GM21447 (cell line): ENCODE data around the gene TNFRSF17.
A peak's percentile ranks its signal among the peaks of the same experiment; 100 is the strongest.
"Not testable (repeated sequence)": the region's sequence is repeated elsewhere in the genome, so short reads cannot be mapped to it uniquely, and the experiment has no call there.

Source experiments
- ATAC-seq: cut with Tn5 transposase; IDR thresholded peaks from one replicate; pipeline ENCODE4 v1.9.1; 2021; ENCODE audit not compliant: unreplicated experiment

TNFRSF17 gene

GRCh38 chr16:11964761-11965551 is at the start of gene TNFRSF17:
TSS of gene TNFRSF17 (plus strand) at chr16:11965210. CDS start at chr16:11965325, 115 bp downstream.
- peak; percentile 67 for ATAC-seq

GRCh38 chr16:11915644-11916523 is 49.1 kb upstream of the TNFRSF17 start, which contains the start of gene GSPT1:
TSS of gene GSPT1 (minus strand) at chr16:11915956. CDS start at chr16:11915720, 236 bp downstream.
- peak; percentile 84 for ATAC-seq

GRCh38 chr16:11916524-11917285 is 48.3 kb upstream of the TNFRSF17 start:
- ATAC-seq, result no peak

- not testable (repeated sequence) for ATAC-seq
Measured at GRCh38 chr16:11924046-11924445, 41.0 kb upstream of the TNFRSF17 start.

GRCh38 chr16:11927350-11927749 is 37.7 kb upstream of the TNFRSF17 start:
- not testable (repeated sequence) for ATAC-seq

GRCh38 chr16:11941945-11942344 is 23.1 kb upstream of the TNFRSF17 start, which contains the start of gene NPIPB2:
TSS of gene NPIPB2 (minus strand) at chr16:11942045. CDS start at chr16:11942045, 0 bp downstream.
- not testable (repeated sequence) for ATAC-seq

- ATAC-seq, result no peak
Measured at GRCh38 chr16:11946433-11946832, 18.6 kb upstream of the TNFRSF17 start.

GRCh38 chr16:11948819-11949218 is 16.2 kb upstream of the TNFRSF17 start:
- no peak for ATAC-seq

GRCh38 chr16:11949527-11949926 is 15.5 kb upstream of the TNFRSF17 start:
- peak; percentile 85 for ATAC-seq

GRCh38 chr16:11950388-11950787 is 14.6 kb upstream of the TNFRSF17 start:
- ATAC-seq, result no peak

GRCh38 chr16:11953576-11953975 is 11.4 kb upstream of the TNFRSF17 start:
- ATAC-seq, result not testable (repeated sequence)

GRCh38 chr16:11955713-11956123 is 9.3 kb upstream of the TNFRSF17 start:
- no peak for ATAC-seq

- no peak for ATAC-seq
Measured at GRCh38 chr16:11956558-11956957, 8.5 kb upstream of the TNFRSF17 start.

- no peak for ATAC-seq
Measured at GRCh38 chr16:11957591-11958395, 7.2 kb upstream of the TNFRSF17 start.

GRCh38 chr16:11962457-11962856 is 2.6 kb upstream of the TNFRSF17 start:
- ATAC-seq, result not testable (repeated sequence)

GRCh38 chr16:11962978-11963377 is 2.0 kb upstream of the TNFRSF17 start:
- not testable (repeated sequence) for ATAC-seq

GRCh38 chr16:11963706-11964105 is 1.3 kb upstream of the TNFRSF17 start:
- ATAC-seq, result no peak

GRCh38 chr16:11966173-11966572 is 1.2 kb downstream of the TNFRSF17 start:
- ATAC-seq, result no peak

- ATAC-seq, result no peak
Measured at GRCh38 chr16:11967195-11967911, 2.3 kb downstream of the TNFRSF17 start.
